Tibial nerve (tissue), 4 donors: Measurements from ENCODE around the gene AGPAT3.

ENCODE experiments used
- EP300 ChIP-seq, 2 donors: sonication (generic); formaldehyde crosslinking; IDR thresholded peaks; one replicate each; pipeline ENCODE4 v1.6.1; 2017; ENCODE audit warnings: antibody characterized with exemption in 2 of 2, mild to moderate bottlenecking in 1 of 2
- TF ChIP-seq, protein P1 (sequence below), 5 experiments: fragments of 200-600 bp in 3 of 5; fragments of 450-650 bp in 2 of 5; sonication (generic) in 3 of 5; IDR thresholded peaks; one replicate each; pipeline ENCODE4 v1.5.1; 2016 to 2019; ENCODE audit warnings: antibody characterized with exemption in 5 of 5, mild to moderate bottlenecking in 3 of 5, moderate library complexity in 2 of 5

DNA sequence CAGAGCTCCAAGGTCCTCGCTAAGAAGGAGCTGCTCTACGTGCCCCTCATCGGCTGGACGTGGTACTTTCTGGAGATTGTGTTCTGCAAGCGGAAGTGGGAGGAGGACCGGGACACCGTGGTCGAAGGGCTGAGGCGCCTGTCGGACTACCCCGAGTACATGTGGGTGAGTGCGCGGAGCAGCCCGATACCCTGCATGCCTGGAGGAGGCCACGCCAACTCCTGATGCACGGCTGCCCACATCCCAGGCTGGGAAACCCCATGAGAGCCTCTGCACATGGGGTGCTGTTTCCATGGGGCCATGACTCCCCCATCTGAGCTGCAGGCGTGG, 104.1 kb downstream of the AGPAT3 start:
- TF ChIP-seq, protein P1, sequence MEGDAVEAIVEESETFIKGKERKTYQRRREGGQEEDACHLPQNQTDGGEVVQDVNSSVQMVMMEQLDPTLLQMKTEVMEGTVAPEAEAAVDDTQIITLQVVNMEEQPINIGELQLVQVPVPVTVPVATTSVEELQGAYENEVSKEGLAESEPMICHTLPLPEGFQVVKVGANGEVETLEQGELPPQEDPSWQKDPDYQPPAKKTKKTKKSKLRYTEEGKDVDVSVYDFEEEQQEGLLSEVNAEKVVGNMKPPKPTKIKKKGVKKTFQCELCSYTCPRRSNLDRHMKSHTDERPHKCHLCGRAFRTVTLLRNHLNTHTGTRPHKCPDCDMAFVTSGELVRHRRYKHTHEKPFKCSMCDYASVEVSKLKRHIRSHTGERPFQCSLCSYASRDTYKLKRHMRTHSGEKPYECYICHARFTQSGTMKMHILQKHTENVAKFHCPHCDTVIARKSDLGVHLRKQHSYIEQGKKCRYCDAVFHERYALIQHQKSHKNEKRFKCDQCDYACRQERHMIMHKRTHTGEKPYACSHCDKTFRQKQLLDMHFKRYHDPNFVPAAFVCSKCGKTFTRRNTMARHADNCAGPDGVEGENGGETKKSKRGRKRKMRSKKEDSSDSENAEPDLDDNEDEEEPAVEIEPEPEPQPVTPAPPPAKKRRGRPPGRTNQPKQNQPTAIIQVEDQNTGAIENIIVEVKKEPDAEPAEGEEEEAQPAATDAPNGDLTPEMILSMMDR (IDR thresholded peaks at IDR 0.05) = no peak
- TF ChIP-seq EP300 (IDR thresholded peaks at IDR 0.05) = no peak
